Caco-2 (cell line): ENCODE results near the gene MRPL52. TPM values are rescaled to one million over a fixed set of nuclear protein-coding genes. Genes with fewer than 3 reads are reported as not detected.
"Not testable (repeated sequence)": the region's sequence is repeated elsewhere in the genome, so short reads cannot be mapped to it uniquely, and the experiment has no call there.

Experiments used
- BruUV-seq: library from RNA; stranded (reverse); fragments of 400-500 nt; replicated peaks from 2 replicates; lab custom pipeline; 2021; lab: Mats Ljungman, UMichigan
- CTCF ChIA-PET: fragments of 300-600 bp; sonication (Branson Sonifier 250); formaldehyde crosslinking; loops from one replicate; lab custom pipeline; 2022; ENCODE audit warnings: antibody characterized with exemption; lab: Charles Lee
- POLR2A ChIA-PET: fragments of 300-600 bp; sonication (Branson Sonifier 250); formaldehyde crosslinking; loops from one replicate; lab custom pipeline; 2022; ENCODE audit warnings: antibody characterized with exemption; lab: Charles Lee
- DNase-seq, 2 experiments: peaks; one replicate each; pipeline versions ENCODE4 v3.0.0 to v3.0.0-alpha.2; 2020 to 2022
- H3K27me3 ChIP-seq: replicated peaks from 2 replicates; pipeline ENCODE4 v1.6.0; 2011; ENCODE audit warnings: low read length; ENCODE audit not compliant: control insufficient read depth, insufficient read depth
- H3K36me3 ChIP-seq: 2 replicates; pipeline ENCODE4 v1.5.1; 2011; ENCODE audit warnings: low read length; ENCODE audit not compliant: control insufficient read depth, insufficient read depth
- H3K4me1 ChIP-seq: fragments of 250-450 bp; sonication (Bioruptor Pico); 2 replicates; pipeline ENCODE4 v1.5.1; 2020; ENCODE audit warnings: mild to moderate bottlenecking
- H3K4me3 ChIP-seq: 2 replicates; pipeline ENCODE4 v1.5.1; 2011; ENCODE audit warnings: low read depth, mild to moderate bottlenecking, control low read depth, low read length
- H3K9me3 ChIP-seq: fragments of 250-450 bp; sonication (Bioruptor Pico); 2 replicates; pipeline ENCODE4 v1.5.1; 2020; ENCODE audit warnings: mild to moderate bottlenecking, moderate library complexity
- H3K27ac Mint-ChIP-seq: one replicate; pipeline ENCODE4 v1.8.0; 2022; ENCODE audit warnings: mixed read lengths; ENCODE audit not compliant: unreplicated experiment
- H3K27me3 Mint-ChIP-seq: one replicate; pipeline ENCODE4 v1.8.0; 2022; ENCODE audit warnings: mixed read lengths; ENCODE audit not compliant: insufficient read depth, unreplicated experiment
- H3K36me3 Mint-ChIP-seq: one replicate; pipeline ENCODE4 v1.8.0; 2022; ENCODE audit warnings: mild to moderate bottlenecking, mixed read lengths; ENCODE audit not compliant: insufficient read depth, unreplicated experiment
- H3K4me1 Mint-ChIP-seq: one replicate; pipeline ENCODE4 v1.8.0; 2022; ENCODE audit warnings: low read depth, mixed read lengths; ENCODE audit not compliant: unreplicated experiment
- H3K4me3 Mint-ChIP-seq: one replicate; pipeline ENCODE4 v1.8.0; 2022; ENCODE audit warnings: mild to moderate bottlenecking, moderate library complexity, mixed read lengths; ENCODE audit not compliant: unreplicated experiment
- H3K9me3 Mint-ChIP-seq: one replicate; pipeline ENCODE4 v1.8.0; 2022; ENCODE audit warnings: mixed read lengths; ENCODE audit not compliant: unreplicated experiment
- intact Hi-C: fragments of 100-400 bp; cut with micrococcal nuclease; formaldehyde crosslinking; loops from one replicate; pipeline ENCODE4 v1.10.0; 2022; ENCODE audit not compliant: unreplicated experiment
- total RNA-seq: library from RNA; stranded (reverse); gene quantifications from 2 replicates; pipeline ENCODE4 v1.2.3, GENCODE V29; 2022
- TF ChIP-seq, protein P1 (sequence below), 2 experiments: fragments of 200-600 bp in 1 of 2; IDR thresholded peaks; 1 replicate in 1 of 2; 2 replicates in 1 of 2; pipeline versions ENCODE4 v1.5.1 to v1.8.0; 2011 to 2022; ENCODE audit warnings: antibody characterized with exemption in 1 of 2, control low read depth in 1 of 2, inconsistent platforms in 1 of 2, low read depth in 1 of 2, low read length in 1 of 2, mild to moderate bottlenecking in 1 of 2, moderate library complexity in 1 of 2; ENCODE audit not compliant: insufficient read depth in 1 of 2, severe bottlenecking in 1 of 2, unreplicated experiment in 1 of 2

MRPL52 gene
- total RNA-seq, 1 experiment from 2014 or later = 149 TPM

- Mint-ChIP-seq H3K27me3 (no peaks in the 10 kb centered on the region), H3K27ac (no peak overlapping the region), H3K36me3 (no peaks in the 10 kb centered on the region), H3K4me3 (no peak overlapping the region), H3K4me1 (peaks cover 7% of the 10 kb centered on the region), H3K9me3 (no peaks in the 10 kb centered on the region)
- peaks cover 25% of the 10 kb centered on the region for H3K4me1 ChIP-seq
- TF ChIP-seq, protein P1, sequence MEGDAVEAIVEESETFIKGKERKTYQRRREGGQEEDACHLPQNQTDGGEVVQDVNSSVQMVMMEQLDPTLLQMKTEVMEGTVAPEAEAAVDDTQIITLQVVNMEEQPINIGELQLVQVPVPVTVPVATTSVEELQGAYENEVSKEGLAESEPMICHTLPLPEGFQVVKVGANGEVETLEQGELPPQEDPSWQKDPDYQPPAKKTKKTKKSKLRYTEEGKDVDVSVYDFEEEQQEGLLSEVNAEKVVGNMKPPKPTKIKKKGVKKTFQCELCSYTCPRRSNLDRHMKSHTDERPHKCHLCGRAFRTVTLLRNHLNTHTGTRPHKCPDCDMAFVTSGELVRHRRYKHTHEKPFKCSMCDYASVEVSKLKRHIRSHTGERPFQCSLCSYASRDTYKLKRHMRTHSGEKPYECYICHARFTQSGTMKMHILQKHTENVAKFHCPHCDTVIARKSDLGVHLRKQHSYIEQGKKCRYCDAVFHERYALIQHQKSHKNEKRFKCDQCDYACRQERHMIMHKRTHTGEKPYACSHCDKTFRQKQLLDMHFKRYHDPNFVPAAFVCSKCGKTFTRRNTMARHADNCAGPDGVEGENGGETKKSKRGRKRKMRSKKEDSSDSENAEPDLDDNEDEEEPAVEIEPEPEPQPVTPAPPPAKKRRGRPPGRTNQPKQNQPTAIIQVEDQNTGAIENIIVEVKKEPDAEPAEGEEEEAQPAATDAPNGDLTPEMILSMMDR (IDR thresholded peaks at IDR 0.05; ENCODE audit: insufficient read depth in 1 of 2, low read depth in 1 of 2, low read length in 1 of 2, severe bottlenecking in 1 of 2, unreplicated experiment in 1 of 2) = no peak
- no peaks in the 10 kb centered on the region for H3K9me3 ChIP-seq
- H3K27me3 ChIP-seq = no peaks in the 10 kb centered on the region
- ChIA-PET CTCF (interaction anchor here (0.6 to 1.1 kb wide), 9 partner anchors 16 to 299 kb away, joined by 3 to 8 read pairs (median 3); partner anchors contain the start of genes DAD1 and LRP10), POLR2A (no interaction called here)
- no peaks in the 10 kb centered on the region for H3K36me3 ChIP-seq
- BruUV-seq = no TSS peak
- peak in 1 of 2 experiments; percentile 15 for DNase-seq
- intact Hi-C loops = no loop called here
- H3K4me3 ChIP-seq = no peak overlapping the region
These were observed 25.5 kb downstream of the MRPL52 start for GRCh38 chr14:22854963-22855724.

DNA sequence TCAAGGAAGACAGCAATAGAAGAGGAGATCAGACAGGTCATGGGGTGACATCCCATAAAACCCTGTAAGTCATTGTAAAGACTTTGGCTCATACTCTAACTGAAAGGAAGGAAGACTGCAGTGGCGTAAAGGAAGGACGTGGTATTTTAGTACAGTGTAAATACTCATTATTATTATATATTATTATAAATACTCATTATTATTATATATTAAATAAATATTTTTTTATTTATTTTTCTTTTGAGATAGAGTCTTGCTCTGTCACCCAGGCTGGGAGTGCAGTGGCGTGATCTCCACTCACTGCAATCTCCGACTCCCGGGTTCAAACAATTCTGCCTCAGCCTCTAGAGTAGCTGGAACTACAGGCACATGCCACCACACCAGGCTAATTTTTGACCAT is 26.7 kb downstream of the MRPL52 start:
- no peaks in the 10 kb centered on the region for H3K9me3 Mint-ChIP-seq

GRCh38 chr14:22860377-22860776 is 30.7 kb downstream of the MRPL52 start:
- DNase-seq, BruUV-seq, H3K4me3 Mint-ChIP-seq, H3K4me3 ChIP-seq, H3K9me3 Mint-ChIP-seq, intact Hi-C loops, H3K4me1 Mint-ChIP-seq, H3K4me1 ChIP-seq, H3K9me3 ChIP-seq, H3K27ac Mint-ChIP-seq, H3K27me3 Mint-ChIP-seq, H3K36me3 ChIP-seq, H3K27me3 ChIP-seq, H3K36me3 Mint-ChIP-seq: not testable (repeated sequence)
- ChIA-PET CTCF (interaction anchor here (0.8 kb wide), 1 partner anchor 40 kb away, joined by 3 read pairs; no protein-coding TSS in a partner anchor), POLR2A (interaction anchor here (0.7 kb wide), 1 partner anchor 11 kb away, joined by 11 read pairs; no protein-coding TSS in a partner anchor)

More for the DNA sequence above, 26.7 kb downstream of the MRPL52 start:
- no peak overlapping the region for H3K27ac Mint-ChIP-seq
- POLR2A ChIA-PET = no interaction called here
- peaks cover 7% of the 10 kb centered on the region for H3K4me1 Mint-ChIP-seq
- no peaks in the 10 kb centered on the region for H3K27me3 ChIP-seq
- H3K4me1 ChIP-seq = peaks cover 25% of the 10 kb centered on the region
- H3K9me3 ChIP-seq = no peaks in the 10 kb centered on the region
- DNase-seq = no peak
- H3K27me3 Mint-ChIP-seq = no peaks in the 10 kb centered on the region
- no peaks in the 10 kb centered on the region for H3K36me3 ChIP-seq
- no peaks in the 10 kb centered on the region for H3K36me3 Mint-ChIP-seq
- TF ChIP-seq, protein P1 (IDR thresholded peaks at IDR 0.05; ENCODE audit: insufficient read depth in 1 of 2, low read depth in 1 of 2, low read length in 1 of 2, severe bottlenecking in 1 of 2, unreplicated experiment in 1 of 2) = no peak
- intact Hi-C loops = no loop called here
- H3K4me3 Mint-ChIP-seq = no peak overlapping the region
- no peak overlapping the region for H3K4me3 ChIP-seq
- CTCF ChIA-PET = no interaction called here
- BruUV-seq = no TSS peak
